Neural cell (in vitro differentiated cells): ENCODE measurements around the gene CTSL.

Source experiments
- CTCF ChIP-seq: fragments of 450-650 bp; IDR thresholded peaks from 2 replicates; pipeline ENCODE4 v1.5.1; 2014; ENCODE audit warnings: antibody characterized with exemption, mild to moderate bottlenecking, moderate library complexity; ENCODE audit not compliant: poor library complexity, severe bottlenecking
- EP300 ChIP-seq: fragments of 450-650 bp; conservative IDR thresholded peaks from 2 replicates; pipeline ENCODE4 v1.6.1; 2014; ENCODE audit warnings: antibody characterized with exemption, mild to moderate bottlenecking, moderate library complexity; ENCODE audit not compliant: poor library complexity, severe bottlenecking
- EZH2 ChIP-seq: fragments of 200-600, 300-800 bp; shearing (Covaris generic), sonication (generic); IDR thresholded peaks from 2 replicates; pipeline ENCODE4 v1.6.1; 2014; ENCODE audit warnings: antibody characterized with exemption, low read length, borderline replicate concordance, mild to moderate bottlenecking; ENCODE audit not compliant: insufficient read depth, poor library complexity, severe bottlenecking
- MXI1 ChIP-seq: fragments of 450-650 bp; conservative IDR thresholded peaks from 2 replicates; pipeline ENCODE4 v1.6.1; 2014; ENCODE audit warnings: antibody characterized with exemption, mild to moderate bottlenecking; ENCODE audit not compliant: poor library complexity, severe bottlenecking
- POLR2AphosphoS5 ChIP-seq: IDR thresholded peaks from 2 replicates; pipeline ENCODE4 v1.6.1; 2012
- RAD21 ChIP-seq: fragments of 450-650 bp; conservative IDR thresholded peaks from 2 replicates; pipeline ENCODE4 v1.6.1; 2014; ENCODE audit warnings: antibody characterized with exemption, mild to moderate bottlenecking, moderate library complexity
- REST ChIP-seq: IDR thresholded peaks from 2 replicates; pipeline ENCODE4 v1.6.1; 2012; ENCODE audit warnings: borderline replicate concordance
- TAF1 ChIP-seq: IDR thresholded peaks from 2 replicates; pipeline ENCODE4 v1.6.1; 2012; ENCODE audit warnings: low read depth

DNA sequence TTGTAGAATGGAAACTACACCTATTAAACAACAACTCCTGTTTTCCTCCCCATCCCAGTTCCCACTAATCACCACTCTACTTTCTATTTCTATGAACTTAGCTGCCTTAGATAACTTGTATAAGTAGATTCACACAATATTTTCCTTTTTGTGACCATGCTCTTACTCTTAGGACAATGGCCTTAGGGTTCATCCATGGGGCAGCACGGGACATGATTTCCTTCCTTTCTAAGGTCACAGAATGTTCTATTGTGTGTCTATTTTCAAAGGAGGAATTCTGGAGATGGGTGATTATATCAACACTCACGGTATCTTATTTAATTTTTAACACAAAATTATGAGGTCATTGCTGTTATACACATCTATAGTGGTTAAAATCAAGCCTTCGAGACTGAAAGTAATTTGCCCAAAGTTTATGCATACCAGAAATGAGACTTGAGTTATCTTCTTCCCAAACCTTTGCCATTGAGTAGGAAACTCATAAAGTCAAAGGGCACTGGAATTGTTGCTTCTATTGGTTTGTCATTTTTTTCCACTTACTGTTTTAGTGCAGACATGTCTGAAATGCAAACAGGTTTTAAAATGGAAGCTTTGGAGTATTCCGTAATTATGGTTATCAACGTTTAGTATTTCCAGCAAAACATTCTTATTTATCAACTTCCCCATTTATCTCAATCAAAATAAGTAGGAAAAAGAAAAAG lies 23.6 kb downstream of the CTSL start:
- TF ChIP-seq CTCF (no peak), TAF1 (no peak), EZH2 (no peak), RAD21 (no peak), POLR2AphosphoS5 (no peak), EP300 (no peak), REST (no peak), MXI1 (no peak)
